ENCODE measurements around the gene OR52B2. TPM values are rescaled to one million over a fixed set of nuclear protein-coding genes. Genes with fewer than 3 reads are reported as not detected.

The OR52B2 gene
- total and polyA plus RNA-seq, 5 donors from 2014 or later = not detected

- ATAC-seq (ENCODE audit: low read depth in 2 of 2) = no peak
- Mint-ChIP-seq H3K27ac (no peak overlapping the region), H3K4me3 (no peak overlapping the region), H3K4me1 (no peaks in the 10 kb centered on the region), H3K9me3 (peaks cover 0 to 1% (median 0%) of the 10 kb centered on the region in 7 donors), H3K27me3 (peaks cover 15% of the 10 kb centered on the region), H3K36me3 (no peaks in the 10 kb centered on the region)
- Histone ChIP-seq H3K4me1 (ENCODE audit: control insufficient read depth, insufficient read depth, low read length, poor library complexity, severe bottlenecking) (no peaks in the 10 kb centered on the region), H3K4me3 (ENCODE audit: low read depth, low read length) (no peak overlapping the region), H3K36me3 (ENCODE audit: control insufficient read depth, insufficient read depth, low read length) (no peaks in the 10 kb centered on the region), H3K27me3 (ENCODE audit: control insufficient read depth, insufficient read depth, low read length) (no peaks in the 10 kb centered on the region), H3K9me3 (ENCODE audit: control insufficient read depth in 2 of 2, low read length in 2 of 2) (no peaks in the 10 kb centered on the region), H3K27ac (ENCODE audit: insufficient read depth, low read length, poor library complexity, severe bottlenecking) (no peak overlapping the region)
- no peak for DNase-seq
Measured at GRCh38 chr11:6127881-6128280, 42.2 kb downstream of the OR52B2 start.

- no peaks in the 10 kb centered on the region for H3K4me1 Mint-ChIP-seq
- no peak overlapping the region for H3K4me3 Mint-ChIP-seq
- H3K36me3 Mint-ChIP-seq = no peaks in the 10 kb centered on the region
- no peak for ATAC-seq (ENCODE audit: low read depth in 2 of 2)
- Histone ChIP-seq H3K9me3 (ENCODE audit: control insufficient read depth in 2 of 2, low read length in 2 of 2) (no peaks in the 10 kb centered on the region), H3K36me3 (ENCODE audit: control insufficient read depth, insufficient read depth, low read length) (no peaks in the 10 kb centered on the region), H3K27me3 (ENCODE audit: control insufficient read depth, insufficient read depth, low read length) (no peaks in the 10 kb centered on the region), H3K27ac (ENCODE audit: insufficient read depth, low read length, poor library complexity, severe bottlenecking) (no peak overlapping the region), H3K4me3 (ENCODE audit: low read depth, low read length) (no peak overlapping the region), H3K4me1 (ENCODE audit: control insufficient read depth, insufficient read depth, low read length, poor library complexity, severe bottlenecking) (no peaks in the 10 kb centered on the region)
- no peak overlapping the region for H3K27ac Mint-ChIP-seq
- no peak for DNase-seq
- H3K27me3 Mint-ChIP-seq = peaks cover 12% of the 10 kb centered on the region
- H3K9me3 Mint-ChIP-seq = peaks cover 0 to 1% (median 0%) of the 10 kb centered on the region in 7 donors
Measured at GRCh38 chr11:6124245-6124644, 45.9 kb downstream of the OR52B2 start.

Other genes starting within 250 kb of the OR52B2 start
- not detected for gene OR56A3, start 228.1 kb downstream of the OR52B2 start, total RNA-seq
- not detected for gene OR56A3, start 228.1 kb downstream of the OR52B2 start, polyA plus RNA-seq
- gene OR56A5, start 201.8 kb downstream of the OR52B2 start, total RNA-seq = not detected
- gene OR56A5, start 201.8 kb downstream of the OR52B2 start, polyA plus RNA-seq = not detected
- gene OR52L1, start 183.3 kb downstream of the OR52B2 start, total RNA-seq = not detected
- gene OR52L1, start 183.3 kb downstream of the OR52B2 start, polyA plus RNA-seq = not detected
- gene OR56A4, start 163.4 kb downstream of the OR52B2 start, total RNA-seq = not detected
- not detected for gene OR56A4, start 163.4 kb downstream of the OR52B2 start, polyA plus RNA-seq
- not detected for gene OR56A1, start 139.6 kb downstream of the OR52B2 start, total RNA-seq
- not detected for gene OR56A1, start 139.6 kb downstream of the OR52B2 start, polyA plus RNA-seq
- gene OR56B4, start 62.6 kb downstream of the OR52B2 start, total RNA-seq = not detected
- gene OR56B4, start 62.6 kb downstream of the OR52B2 start, polyA plus RNA-seq = under 1 TPM in 1 of 4 donors, not detected in 3; 0.22 TPM
- gene OR52W1, start 28.9 kb upstream of the OR52B2 start, total RNA-seq = not detected
- not detected for gene OR52W1, start 28.9 kb upstream of the OR52B2 start, polyA plus RNA-seq
- not detected for gene C11orf42, start 35.2 kb upstream of the OR52B2 start, total RNA-seq
- not detected for gene C11orf42, start 35.2 kb upstream of the OR52B2 start, polyA plus RNA-seq
- 30.7 TPM for gene FHIP1B, start 64.3 kb upstream of the OR52B2 start, total RNA-seq
- 10 to 100 TPM; 10.2 to 12.5 (median 10.3) TPM for gene FHIP1B, start 64.3 kb upstream of the OR52B2 start, polyA plus RNA-seq
- 0.20 TPM for gene CNGA4, start 68.8 kb upstream of the OR52B2 start, total RNA-seq
- not detected for gene CNGA4, start 68.8 kb upstream of the OR52B2 start, polyA plus RNA-seq
- gene CCKBR, start 89.5 kb upstream of the OR52B2 start, total RNA-seq = not detected
- gene CCKBR, start 89.5 kb upstream of the OR52B2 start, polyA plus RNA-seq = not detected
- 0.79 TPM for gene CAVIN3, start 150.2 kb upstream of the OR52B2 start, total RNA-seq
- gene CAVIN3, start 150.2 kb upstream of the OR52B2 start, polyA plus RNA-seq = 1 to 10 TPM; 1.0 to 4.3 (median 1.5) TPM
- 43.7 TPM for gene SMPD1, start 220.1 kb upstream of the OR52B2 start, total RNA-seq
- gene SMPD1, start 220.1 kb upstream of the OR52B2 start, polyA plus RNA-seq = 10 to 100 TPM; 11.4 to 15.7 (median 13.3) TPM
- 95.8 TPM for gene APBB1, start 248.8 kb upstream of the OR52B2 start, total RNA-seq
- gene APBB1, start 248.8 kb upstream of the OR52B2 start, polyA plus RNA-seq = 100 to 1,000 TPM in 3 of 4 donors, 10 to 100 TPM in 1; 89.0 to 134 (median 121) TPM

Measured in CD4-positive, CD25-positive, alpha-beta regulatory T cell (primary cell).